ENCODE measurements around the gene SORT1. TPM values are rescaled to one million over a fixed set of nuclear protein-coding genes. Genes with fewer than 3 reads are reported as not detected.

Gene SORT1
- total RNA-seq, 1 donor from 2014 or later = 48.2 TPM

- DNase-seq = no peak
Measured at GRCh38 chr1:109272831-109273547, 124.7 kb downstream of the SORT1 start.

GRCh38 chr1:109272021-109272799 lies 125.5 kb downstream of the SORT1 start:
- no peak for DNase-seq

GRCh38 chr1:109271458-109271857 lies 126.3 kb downstream of the SORT1 start:
- DNase-seq = no peak

- DNase-seq = no peak
Measured at GRCh38 chr1:109270623-109271317, 126.9 kb downstream of the SORT1 start.

GRCh38 chr1:109269981-109270622 lies 127.6 kb downstream of the SORT1 start:
- no peak for DNase-seq

- DNase-seq = no peak
Measured at GRCh38 chr1:109269212-109269980, 128.3 kb downstream of the SORT1 start.

GRCh38 chr1:109268431-109269211 lies 129.1 kb downstream of the SORT1 start:
- DNase-seq = no peak

- DNase-seq = no peak
Measured at GRCh38 chr1:109267743-109268300, 129.9 kb downstream of the SORT1 start.

- no peak for DNase-seq
Measured at GRCh38 chr1:109266965-109267364, 130.8 kb downstream of the SORT1 start.

- DNase-seq = no peak
Measured at GRCh38 chr1:109265741-109266330, 131.9 kb downstream of the SORT1 start.

GRCh38 chr1:109265016-109265415 lies 132.7 kb downstream of the SORT1 start:
- no peak for DNase-seq

- DNase-seq = no peak
Measured at GRCh38 chr1:109264379-109264755, 133.4 kb downstream of the SORT1 start.

GRCh38 chr1:109263597-109264378 lies 133.9 kb downstream of the SORT1 start:
- DNase-seq = peak; percentile 71

- DNase-seq = no peak
Measured at GRCh38 chr1:109263234-109263596, 134.5 kb downstream of the SORT1 start.

GRCh38 chr1:109262231-109263055 lies 135.3 kb downstream of the SORT1 start:
- DNase-seq = no peak

- no peak for DNase-seq
Measured at GRCh38 chr1:109261578-109261977, 136.1 kb downstream of the SORT1 start.

GRCh38 chr1:109261006-109261405 lies 136.7 kb downstream of the SORT1 start:
- no peak for DNase-seq

Measured in occipital lobe (tissue), 2 donors.